HuH-7 (cell line): Measurements from ENCODE around the gene MAPRE3.
A peak's percentile ranks its signal among the peaks of the same experiment; 100 is the strongest.

ENCODE experiments used
- DNase-seq: peaks from one replicate; pipeline ENCODE4 v3.0.0; 2011; ENCODE audit warnings: low spot score

MAPRE3 gene

GRCh38 chr2:27016801-27017325 lies 46.4 kb downstream of the MAPRE3 start:
- DNase-seq: peak; percentile 65

- no peak for DNase-seq
These were observed 47.7 kb downstream of the MAPRE3 start for GRCh38 chr2:27018142-27018541.

GRCh38 chr2:27019459-27019858 lies 49.0 kb downstream of the MAPRE3 start:
- DNase-seq: no peak

- no peak for DNase-seq
These were observed 49.8 kb downstream of the MAPRE3 start for GRCh38 chr2:27019931-27020855.

- no peak for DNase-seq
These were observed 51.0 kb downstream of the MAPRE3 start for GRCh38 chr2:27021253-27022049.

- DNase-seq: no peak
These were observed 53.3 kb downstream of the MAPRE3 start for GRCh38 chr2:27023740-27024139.

GRCh38 chr2:27024188-27024587 lies 53.8 kb downstream of the MAPRE3 start:
- DNase-seq: no peak

DNA sequence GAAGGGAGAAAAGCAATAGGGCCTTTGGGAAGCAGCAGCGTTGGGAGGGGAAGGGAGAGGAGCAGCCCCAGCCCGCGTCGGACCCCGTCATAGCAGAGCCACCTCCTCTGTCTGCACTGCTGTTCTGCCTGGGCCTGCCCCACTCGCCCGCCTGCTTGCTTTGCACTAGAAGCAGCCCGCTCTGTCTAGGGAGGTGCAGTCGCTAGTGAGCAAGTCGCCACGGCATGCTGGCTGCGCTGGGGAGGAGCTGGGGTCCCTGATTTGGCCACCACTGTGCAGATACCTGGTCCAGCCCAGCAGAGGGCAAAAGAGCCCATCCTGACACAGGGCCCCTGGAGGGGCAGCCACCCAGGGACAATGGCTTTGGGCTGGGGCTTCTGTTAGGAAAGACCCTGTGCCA lies 54.4 kb downstream of the MAPRE3 start:
- DNase-seq: no peak

DNA sequence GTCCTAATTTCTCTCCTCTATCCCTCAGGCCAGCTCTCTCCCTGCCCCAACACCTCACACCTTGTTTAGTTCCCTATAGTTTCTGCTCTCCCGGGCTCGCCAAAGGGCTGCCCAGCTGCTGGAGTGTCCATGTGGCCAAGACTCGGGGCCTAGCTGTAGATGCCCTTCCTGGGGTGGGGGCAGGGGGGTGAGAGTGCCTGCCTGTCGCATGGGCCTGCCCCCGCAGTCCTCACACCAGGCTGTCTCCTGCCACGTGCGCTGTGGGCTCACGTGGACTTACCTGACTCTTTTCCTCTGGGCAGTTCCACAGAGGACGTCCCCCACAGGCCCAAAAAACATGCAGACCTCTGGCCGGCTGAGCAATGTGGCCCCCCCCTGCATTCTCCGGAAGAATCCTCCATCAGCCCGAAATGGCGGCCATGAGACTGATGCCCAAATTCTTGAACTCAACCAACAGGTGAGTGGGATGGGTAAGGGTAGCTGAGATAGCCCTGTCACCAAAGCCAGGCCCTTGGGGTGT lies 54.9 kb downstream of the MAPRE3 start:
- DNase-seq: no peak

GRCh38 chr2:27025861-27026851 lies 55.7 kb downstream of the MAPRE3 start:
- DNase-seq: no peak

- no peak for DNase-seq
These were observed 56.8 kb downstream of the MAPRE3 start for GRCh38 chr2:27027211-27027651.

GRCh38 chr2:27029051-27029450 lies 58.6 kb downstream of the MAPRE3 start:
- no peak for DNase-seq

DNA sequence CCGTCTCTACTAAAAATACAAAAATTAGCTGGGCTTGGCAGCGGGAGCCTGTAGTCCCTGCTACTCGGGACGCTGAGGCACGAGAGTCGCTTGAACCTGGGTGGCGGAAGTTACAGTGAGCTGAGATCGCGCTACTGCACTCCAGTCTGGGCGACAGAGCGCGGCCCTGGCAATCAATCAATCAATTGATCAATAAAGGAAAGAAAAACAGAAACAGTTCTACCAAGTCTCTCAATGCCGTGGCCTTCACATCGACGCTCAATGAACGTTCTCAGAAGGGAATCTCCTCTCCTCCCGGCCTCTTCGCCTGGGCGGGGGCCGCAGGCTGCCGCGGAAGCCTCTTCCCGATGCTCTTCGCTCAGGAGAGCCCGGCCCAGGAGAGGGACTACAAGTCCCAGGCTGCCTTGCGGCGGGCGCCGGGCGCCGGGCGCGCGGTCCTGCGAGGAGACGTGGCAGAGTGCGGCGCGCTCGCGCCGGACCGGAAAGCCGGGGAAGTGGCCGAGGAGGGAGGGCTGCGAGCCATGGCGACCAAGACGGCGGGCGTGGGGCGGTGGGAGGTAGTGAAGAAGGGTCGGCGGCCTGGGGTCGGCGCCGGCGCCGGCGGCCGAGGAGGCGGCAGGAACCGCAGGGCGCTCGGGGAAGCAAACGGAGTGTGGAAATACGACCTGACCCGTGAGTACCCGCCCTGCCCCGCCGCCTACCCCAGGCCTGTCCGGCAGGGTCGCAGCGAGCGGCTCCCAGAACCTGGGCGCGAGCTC lies 62.2 kb downstream of the MAPRE3 start, which contains the start of gene TMEM214:
Gene TMEM214, plus strand, starts transcription at position 471 of the 758 bp plus-strand sequence. Its CDS starts 51 bp downstream, at position 522.
- DNase-seq: peak; percentile 94

DNA sequence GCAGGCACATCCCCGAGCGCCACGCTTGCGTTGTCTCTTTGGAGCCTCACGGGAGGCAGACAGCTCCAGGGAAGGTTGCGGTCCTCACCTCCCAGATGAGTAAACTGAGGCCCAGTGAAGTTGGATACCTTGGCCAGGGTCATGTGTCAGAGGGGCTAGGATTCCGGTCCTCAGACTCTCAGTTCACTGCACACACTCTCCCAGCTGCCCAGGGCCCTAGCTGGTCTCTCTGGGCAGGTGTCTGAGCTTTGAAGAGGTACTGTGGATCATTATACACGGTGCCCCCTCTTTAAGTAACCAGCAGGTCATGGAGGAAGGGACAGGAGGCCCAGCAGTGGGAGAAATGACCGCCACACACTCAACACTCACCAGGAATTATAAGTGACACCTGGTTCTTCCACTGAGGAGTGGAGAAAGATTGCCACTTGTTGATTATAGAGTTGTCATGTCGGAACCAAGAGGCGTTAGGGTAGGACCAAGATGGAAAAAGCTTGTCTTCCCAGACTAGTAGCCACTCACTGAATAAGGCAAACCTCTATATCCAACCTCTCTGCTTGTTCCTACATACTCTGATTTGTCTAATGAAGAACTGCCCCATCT lies 62.9 kb downstream of the MAPRE3 start:
- DNase-seq: no peak

DNA sequence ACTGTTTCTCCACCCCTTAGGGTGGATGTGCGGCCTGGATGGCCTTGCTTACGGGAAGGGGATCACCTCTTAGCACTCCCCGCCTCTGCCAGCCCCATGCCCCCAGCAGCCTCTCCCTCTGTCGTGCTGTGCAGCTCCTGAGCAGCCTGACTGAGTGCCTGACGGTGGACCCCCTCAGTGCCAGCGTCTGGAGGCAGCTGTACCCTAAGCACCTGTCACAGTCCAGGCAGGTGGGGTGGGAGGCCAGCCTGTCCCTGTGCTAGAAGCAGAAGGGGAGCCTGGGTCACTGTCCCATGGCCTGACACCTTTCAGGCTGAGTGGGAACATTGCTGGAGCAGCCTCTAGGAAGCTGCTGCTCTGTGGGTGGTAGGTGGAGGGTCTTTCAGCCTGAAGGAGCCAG lies 67.6 kb downstream of the MAPRE3 start:
- no peak for DNase-seq

DNA sequence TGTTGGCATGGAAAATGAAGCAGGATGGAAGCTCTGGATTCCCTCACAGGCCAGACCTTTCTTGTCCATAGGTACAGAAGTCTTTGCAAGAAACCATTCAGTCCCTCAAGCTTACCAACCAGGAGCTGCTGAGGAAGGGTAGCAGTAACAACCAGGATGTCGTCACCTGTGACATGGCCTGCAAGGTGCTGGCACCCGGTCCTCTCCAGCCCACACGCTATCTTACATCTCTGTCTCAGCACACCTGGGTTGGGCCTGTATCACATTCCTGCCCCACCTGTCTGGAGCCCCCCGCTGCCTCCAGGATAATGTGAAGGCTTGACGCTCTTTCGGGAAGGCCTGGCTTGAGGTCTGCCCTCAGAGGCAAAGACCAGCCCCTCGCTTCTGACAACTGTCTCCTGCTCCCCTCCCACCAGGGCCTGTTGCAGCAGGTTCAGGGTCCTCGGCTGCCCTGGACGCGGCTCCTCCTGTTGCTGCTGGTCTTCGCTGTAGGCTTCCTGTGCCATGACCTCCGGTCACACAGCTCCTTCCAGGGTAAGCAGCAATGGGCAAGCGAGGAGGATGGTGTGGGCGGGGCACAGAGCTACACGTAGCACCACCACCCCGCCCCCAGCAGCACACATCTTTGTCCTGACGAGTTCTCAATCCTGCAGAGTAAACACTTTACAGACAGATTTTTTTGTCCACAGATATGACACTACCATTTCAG lies 68.3 kb downstream of the MAPRE3 start:
- no peak for DNase-seq

DNA sequence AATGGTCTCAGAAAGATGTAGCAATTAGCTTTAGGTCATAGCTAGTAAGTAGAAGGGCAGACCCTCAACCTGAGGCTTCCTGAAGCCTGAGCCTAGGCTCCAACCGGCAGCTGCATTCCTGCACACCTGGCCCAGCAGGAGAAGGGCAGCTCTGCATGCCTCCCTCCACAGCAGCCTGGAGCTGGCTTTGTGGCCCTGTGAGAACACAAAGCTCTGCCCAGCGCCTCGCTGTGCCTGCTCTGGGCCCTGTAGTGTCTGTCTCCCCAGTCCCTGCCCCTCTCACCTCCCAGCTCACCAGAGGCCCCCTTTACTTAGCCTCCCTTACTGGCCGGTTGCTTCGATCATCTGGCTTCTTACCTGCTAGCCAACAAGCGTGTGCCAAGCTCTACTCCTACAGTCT lies 69.0 kb downstream of the MAPRE3 start:
- DNase-seq: no peak

- no peak for DNase-seq
These were observed 69.4 kb downstream of the MAPRE3 start for GRCh38 chr2:27039871-27040270.

DNA sequence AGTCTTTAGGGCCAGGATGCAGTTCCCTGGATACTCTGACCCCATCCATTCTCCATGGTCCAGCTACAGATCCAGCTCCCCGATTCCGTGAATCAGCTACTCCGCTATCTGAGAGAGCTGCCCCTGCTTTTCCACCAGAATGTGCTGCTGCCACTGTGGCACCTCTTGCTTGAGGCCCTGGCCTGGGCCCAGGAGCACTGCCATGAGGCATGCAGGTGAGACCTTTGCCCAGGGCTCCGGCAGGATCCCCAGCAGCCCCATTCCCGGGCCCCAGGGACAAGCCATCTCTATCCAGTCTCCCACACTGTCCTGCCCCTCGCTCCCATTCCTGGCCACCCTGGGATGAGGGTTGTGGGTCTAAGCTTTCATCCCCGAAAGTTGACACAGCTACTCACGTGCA lies 69.8 kb downstream of the MAPRE3 start:
- DNase-seq: no peak
